ENCODE results near the gene FUT8. TPM values are rescaled to one million over a fixed set of nuclear protein-coding genes. Genes with fewer than 3 reads are reported as not detected.
"Not testable (repeated sequence)": the region's sequence is repeated elsewhere in the genome, so short reads cannot be mapped to it uniquely, and the experiment has no call there.

Gene FUT8
- total RNA-seq, 4 donors from 2014 or later, result 14.9 to 35.8 (median 22.2) TPM

- TF ChIP-seq CTCF (IDR thresholded peaks at IDR 0.05), result no peak
- no peak for DNase-seq (ENCODE audit: low spot score)
- ATAC-seq (ENCODE audit: low FRiP score), result no peak
Observed at GRCh38 chr14:65676361-65677014, 264.0 kb downstream of the FUT8 start.

GRCh38 chr14:65685572-65685971 is 273.0 kb downstream of the FUT8 start:
- no peak for ATAC-seq (ENCODE audit: low FRiP score)
- DNase-seq (ENCODE audit: low spot score), result no peak

GRCh38 chr14:65686761-65687160 is 274.2 kb downstream of the FUT8 start:
- no peak for ATAC-seq (ENCODE audit: low FRiP score)

More at GRCh38 chr14:65685572-65685971, 273.0 kb downstream of the FUT8 start:
- TF ChIP-seq CTCF (IDR thresholded peaks at IDR 0.05), result no peak

GRCh38 chr14:65689070-65689469 is 276.5 kb downstream of the FUT8 start:
- ATAC-seq (ENCODE audit: low FRiP score), result no peak
- no peak for DNase-seq (ENCODE audit: low spot score)
- no peak for TF ChIP-seq CTCF (IDR thresholded peaks at IDR 0.05)

More at GRCh38 chr14:65686761-65687160, 274.2 kb downstream of the FUT8 start:
- no peak for DNase-seq (ENCODE audit: low spot score)
- TF ChIP-seq CTCF (IDR thresholded peaks at IDR 0.05), result no peak

- not testable (repeated sequence) for DNase-seq (ENCODE audit: low spot score); ATAC-seq (ENCODE audit: low FRiP score)
Observed at GRCh38 chr14:65692566-65692965, 280.0 kb downstream of the FUT8 start.

- no peak for TF ChIP-seq CTCF (IDR thresholded peaks at IDR 0.05)
- DNase-seq (ENCODE audit: low spot score) (no peak), ATAC-seq (ENCODE audit: low FRiP score) (no peak)
Observed at GRCh38 chr14:65696801-65697200, 284.3 kb downstream of the FUT8 start.

GRCh38 chr14:65703521-65703920 is 291.0 kb downstream of the FUT8 start:
- no peak for TF ChIP-seq CTCF (IDR thresholded peaks at IDR 0.05)
- ATAC-seq (ENCODE audit: low FRiP score), result no peak
- DNase-seq (ENCODE audit: low spot score), result no peak

Measured in omental fat pad (tissue), 4 donors.